GM18951 (cell line): ENCODE results near the gene OTOGL.

Experiments
- POLR2A ChIP-seq: IDR thresholded peaks from 4 replicates; pipeline ENCODE4 v1.6.1; 2011; ENCODE audit warnings: mild to moderate bottlenecking; ENCODE audit not compliant: insufficient read length, insufficient read depth; ENCODE audit errors: extremely low read depth
- in situ Hi-C: fragments of 300-500 bp; cut with MboI; formaldehyde crosslinking; loops from one replicate; pipeline ENCODE4 v1.12.0; 2022; ENCODE audit warnings: low sequenced_read_pairs, mixed read lengths, inconsistent platforms; ENCODE audit not compliant: unreplicated experiment

Gene OTOGL

DNA sequence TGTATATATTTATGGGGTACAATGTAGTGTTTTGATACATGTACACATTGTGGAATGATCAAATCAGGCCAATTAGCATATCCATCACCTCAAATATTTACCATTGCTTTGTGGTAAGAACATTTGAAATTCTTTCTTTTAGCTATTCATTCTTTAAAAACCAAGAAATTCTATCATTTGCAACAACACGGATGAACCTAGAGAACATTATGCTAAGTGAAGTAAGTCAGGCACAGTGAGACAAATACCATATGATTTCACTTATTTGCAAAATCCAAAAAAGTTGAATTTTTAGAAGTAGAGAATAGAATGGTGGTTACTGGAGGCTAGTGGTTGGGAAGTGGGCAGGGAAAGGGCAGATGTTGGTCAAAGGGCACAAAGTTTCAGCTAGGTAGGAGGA, 215.4 kb downstream of the OTOGL start:
- TF ChIP-seq POLR2A = no peak
- in situ Hi-C loops = no loop called here

DNA sequence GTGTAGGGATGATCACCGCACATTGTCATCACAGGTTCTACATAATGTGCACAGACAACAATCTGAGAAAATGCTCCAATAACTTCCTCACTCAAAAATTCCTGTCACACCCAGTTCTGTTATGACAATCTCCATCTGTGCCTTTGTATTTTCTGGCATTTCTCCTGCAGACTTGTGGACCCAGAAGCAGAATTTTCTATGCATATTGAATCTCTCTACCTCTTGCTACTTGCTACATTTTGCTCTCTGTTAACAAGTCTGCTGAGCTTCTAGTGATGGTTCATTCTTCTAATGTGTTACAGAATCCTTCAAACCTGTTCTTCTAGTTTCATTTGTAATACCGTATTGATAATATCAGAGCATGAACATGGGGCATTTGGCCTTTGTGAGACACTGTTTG, 216.9 kb downstream of the OTOGL start:
- TF ChIP-seq POLR2A = no peak
- in situ Hi-C loops = no loop called here

DNA sequence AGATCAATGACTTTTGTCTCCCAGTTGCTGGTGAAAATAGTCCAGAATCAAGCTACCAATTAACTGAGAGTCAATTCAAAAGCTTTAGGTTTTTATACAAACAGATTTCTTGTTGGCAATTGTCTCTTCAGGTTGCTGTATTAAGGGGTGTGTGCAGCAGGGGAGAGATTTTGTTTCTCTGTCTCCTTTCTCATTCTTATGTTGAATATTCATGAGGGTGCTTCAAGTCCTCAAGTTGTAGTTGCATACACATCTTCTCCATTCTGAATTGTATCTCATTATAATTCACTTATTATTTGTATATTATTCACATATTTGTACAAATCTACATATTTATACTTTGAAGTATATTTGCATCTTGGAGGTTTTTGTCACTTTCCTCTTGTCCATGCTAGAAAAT, 218.0 kb downstream of the OTOGL start:
- TF ChIP-seq POLR2A = no peak
- in situ Hi-C loops = no loop called here

DNA sequence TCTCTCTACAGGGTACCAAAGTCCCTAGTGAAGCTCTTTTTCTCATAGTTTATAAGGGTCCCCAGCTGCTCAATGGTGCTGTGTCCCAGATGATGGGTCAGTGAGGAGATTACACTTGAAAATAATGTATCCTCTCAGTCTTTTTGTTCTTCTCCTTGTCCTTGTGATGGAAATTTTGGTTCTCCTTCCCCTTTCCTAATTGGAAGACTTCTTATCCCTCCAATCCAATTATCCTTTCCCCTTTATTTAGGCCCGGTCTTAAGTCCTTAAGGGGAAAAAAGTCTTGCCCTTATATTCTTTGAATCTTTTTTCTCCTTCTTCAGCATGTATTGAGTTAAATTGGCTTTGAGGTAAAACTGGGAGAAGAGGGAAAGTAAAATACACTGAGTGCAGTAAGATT, 218.6 kb downstream of the OTOGL start:
- no peak for TF ChIP-seq POLR2A
- in situ Hi-C loops = no loop called here

DNA sequence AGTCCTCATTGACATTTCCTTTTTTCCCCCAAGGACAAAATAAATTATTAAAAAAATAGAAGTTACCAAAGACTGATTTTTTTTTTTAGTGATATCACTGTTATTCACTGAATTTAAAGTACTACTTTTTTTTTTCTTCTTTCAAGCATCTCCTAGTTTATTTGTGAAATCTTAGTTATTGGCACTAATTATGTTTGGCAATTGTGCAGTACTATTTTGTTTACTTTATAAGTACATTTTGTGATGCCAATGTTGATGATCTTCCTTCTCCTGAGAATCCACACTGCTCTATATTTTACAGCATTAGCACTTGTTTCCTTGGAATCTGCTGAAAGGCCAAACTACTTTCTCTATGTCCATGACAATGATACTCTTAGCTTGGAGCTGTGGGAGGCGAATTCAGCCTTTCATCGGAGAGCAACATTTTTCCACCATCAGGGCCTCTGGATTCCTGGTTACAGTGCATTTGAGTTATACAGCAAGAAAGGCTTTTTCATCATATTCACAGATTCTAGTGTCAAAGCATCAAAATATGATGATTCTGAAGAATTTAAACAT, 220.9 kb downstream of the OTOGL start:
- in situ Hi-C loops = no loop called here
- no peak for TF ChIP-seq POLR2A

DNA sequence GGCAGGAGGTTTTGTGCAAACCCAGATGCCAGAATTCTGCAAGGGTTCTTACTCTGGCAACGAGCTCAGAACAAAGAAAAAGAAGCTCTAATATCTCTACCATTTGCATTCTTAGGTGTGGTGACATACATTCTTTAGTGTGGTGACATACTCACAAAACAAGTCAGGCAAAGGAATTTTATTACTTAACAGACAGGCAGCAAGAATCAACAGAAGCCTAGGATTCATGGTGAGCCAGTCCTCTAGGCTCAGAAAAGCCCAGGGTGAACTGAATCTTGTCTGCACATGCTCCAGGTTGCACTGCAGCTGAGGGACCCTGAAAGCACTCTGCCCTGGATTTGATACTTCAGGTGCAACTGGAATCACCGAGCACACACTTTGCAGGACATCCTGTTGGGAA, 222.3 kb downstream of the OTOGL start:
- TF ChIP-seq POLR2A = no peak
- in situ Hi-C loops = no loop called here

DNA sequence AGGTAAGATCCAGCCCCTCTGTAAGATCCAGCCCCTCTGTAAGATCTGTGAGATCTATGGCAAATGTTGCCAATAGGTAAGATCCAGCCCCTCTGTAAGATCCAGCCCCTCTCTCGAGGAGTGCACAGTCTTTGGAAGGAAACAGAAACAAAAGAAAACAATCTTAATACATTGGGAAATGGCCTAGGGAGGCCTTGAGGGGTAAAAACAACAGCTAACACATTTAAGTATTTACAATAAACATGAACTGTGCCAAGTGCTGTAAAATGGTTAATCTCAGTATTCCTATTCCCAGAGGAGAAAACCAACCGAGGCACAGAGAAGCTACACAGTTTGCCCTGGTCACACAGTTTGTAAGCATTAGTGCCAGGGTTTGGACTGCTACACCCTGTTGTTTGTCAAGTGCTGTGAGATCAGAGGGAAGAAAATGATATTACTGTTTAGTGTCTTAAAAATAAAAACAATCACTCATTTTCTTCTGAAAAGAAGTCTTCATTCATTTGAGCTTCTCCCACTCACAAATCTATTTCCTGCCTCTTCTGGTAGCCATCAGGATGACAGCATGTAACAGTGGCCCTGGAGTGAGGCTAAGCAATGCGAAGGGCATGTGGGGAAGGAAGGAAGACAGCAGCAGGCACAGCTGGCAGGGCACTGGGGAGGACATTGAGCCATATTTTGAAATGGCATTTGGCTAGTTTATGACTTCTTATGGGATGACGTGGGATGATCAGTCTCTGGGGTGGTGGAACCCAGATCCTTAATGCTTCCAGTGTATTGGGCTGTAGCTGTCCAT, 226.0 kb downstream of the OTOGL start:
- in situ Hi-C loops = no loop called here
- no peak for TF ChIP-seq POLR2A

DNA sequence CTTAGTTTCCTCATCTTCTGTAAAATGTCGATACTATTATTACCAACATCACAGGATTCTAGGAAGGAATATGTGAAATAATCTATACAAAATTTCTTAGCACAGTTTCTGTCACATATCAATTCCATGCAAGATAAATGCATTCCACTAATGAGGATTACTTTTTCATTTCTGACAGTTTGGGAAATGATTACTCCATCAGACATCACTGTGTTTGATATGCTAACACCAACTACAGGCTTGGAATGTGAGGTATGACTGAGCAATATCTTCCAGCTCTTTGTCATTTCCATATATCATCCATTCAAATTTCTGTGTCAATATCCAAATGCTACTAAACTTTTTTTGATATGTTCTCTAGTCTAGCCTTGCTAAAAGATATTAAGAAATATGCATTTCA, 233.5 kb downstream of the OTOGL start:
- TF ChIP-seq POLR2A = no peak
- in situ Hi-C loops = no loop called here

DNA sequence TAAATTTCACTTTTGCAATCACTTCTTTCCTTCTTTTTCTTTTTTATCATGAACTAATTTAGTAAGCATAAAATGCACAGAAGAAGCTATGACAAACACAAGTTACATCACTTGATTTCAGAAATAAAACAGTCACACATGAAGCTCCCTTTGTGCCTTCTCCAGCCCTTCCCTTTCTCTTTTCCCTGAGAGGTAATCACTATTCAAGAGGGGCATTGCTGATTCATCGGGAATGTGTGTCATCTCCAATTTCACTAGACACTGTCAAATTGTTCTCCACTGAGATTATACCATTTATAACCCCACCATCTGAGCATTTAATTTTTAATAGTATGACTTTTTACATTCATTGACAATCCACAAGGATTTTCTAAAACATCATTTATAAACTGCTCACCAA, 253.1 kb downstream of the OTOGL start:
- no peak for TF ChIP-seq POLR2A
- in situ Hi-C loops = no loop called here

DNA sequence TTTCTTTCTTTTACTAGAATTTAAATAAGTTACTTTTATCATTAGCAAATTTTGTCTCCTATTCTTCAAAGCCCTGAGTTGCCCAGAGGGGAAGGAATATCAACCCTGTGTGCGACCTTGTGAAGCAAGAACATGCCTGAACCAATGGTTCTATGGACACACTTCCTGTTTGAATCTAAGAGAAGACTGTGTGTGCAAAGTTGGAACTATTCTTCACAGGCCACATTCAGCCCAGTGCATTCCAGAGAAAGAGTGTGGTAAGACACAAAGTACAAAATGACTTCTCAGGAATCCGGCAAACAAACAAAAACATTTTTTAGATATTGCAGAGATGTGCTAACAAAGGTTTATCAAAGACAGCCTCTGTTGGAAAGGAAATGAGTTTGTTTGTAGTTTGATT, 253.9 kb downstream of the OTOGL start:
- in situ Hi-C loops = no loop called here
- TF ChIP-seq POLR2A = no peak

DNA sequence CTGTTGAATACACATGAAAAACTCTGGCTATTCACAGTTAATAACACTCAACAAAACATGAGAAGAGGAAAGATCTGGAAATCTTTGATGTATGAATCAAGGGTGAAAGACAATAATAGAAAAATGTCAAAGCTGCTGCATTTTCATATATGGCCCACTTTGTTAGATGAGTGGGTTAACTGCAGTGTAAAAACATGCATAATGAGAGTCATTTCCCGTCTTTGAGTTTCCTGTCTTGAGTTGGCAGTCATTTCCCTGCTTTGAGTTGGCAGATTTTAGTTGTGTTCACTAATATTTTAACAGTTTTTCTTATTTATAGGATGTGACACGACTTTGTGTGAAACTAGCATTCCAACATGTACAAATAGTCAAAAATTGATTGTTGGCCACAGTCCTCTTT, 256.8 kb downstream of the OTOGL start:
- no peak for TF ChIP-seq POLR2A
- in situ Hi-C loops = no loop called here

DNA sequence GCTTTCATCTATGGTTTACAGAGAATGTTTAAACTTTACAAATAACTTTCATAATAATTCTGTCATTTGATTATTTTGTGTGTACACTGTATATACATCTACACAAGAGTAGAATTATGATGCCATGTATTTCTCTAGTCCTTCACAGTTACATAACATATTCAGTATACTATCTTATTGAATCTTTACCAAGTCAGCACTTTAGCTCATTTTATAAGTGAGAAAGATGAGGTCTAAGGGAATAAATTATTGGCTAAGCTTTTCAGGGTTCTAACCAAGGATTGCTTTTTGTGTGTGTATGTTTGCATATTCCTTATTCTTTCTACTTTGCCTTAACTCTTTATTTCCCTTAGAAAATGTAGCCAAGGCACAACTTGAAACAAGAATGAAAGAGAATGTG, 260.4 kb downstream of the OTOGL start:
- in situ Hi-C loops = no loop called here
- TF ChIP-seq POLR2A = no peak

DNA sequence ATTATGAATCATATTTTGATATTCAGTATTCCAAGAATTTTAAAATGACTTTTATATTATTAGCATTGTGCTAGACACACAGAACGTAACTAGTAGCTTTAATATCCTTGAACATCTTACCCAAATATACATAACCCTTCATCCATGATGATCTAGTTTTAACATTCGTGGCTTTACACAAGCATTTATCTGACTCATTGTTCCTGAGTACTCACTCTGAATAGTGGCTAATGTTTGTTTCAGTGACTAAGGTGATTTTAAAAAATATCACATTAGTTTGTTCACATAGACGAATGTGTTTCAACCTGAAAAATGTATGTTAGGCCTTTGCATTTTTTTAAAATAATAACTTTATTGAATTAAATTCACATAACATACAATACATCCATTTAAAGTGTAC, 264.7 kb downstream of the OTOGL start:
- TF ChIP-seq POLR2A = no peak
- in situ Hi-C loops = no loop called here

DNA sequence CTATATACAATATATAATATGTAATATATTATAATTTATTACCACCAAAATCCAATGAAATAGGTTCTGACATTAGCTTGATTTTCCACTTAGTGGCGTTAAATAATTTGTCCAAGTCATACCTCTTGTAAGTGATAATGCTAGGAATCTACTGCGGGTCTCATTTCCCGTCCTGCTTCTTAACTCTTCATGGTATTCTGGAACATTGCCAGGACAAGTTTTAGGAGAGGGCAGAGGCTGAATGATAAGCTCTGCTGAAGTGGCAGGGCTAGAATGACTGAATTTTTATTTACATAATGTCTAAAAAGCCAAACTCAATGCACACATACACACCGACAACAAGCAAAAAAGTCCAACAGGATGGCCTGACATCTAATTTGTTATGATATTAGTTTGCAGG, 274.3 kb downstream of the OTOGL start:
- in situ Hi-C loops = no loop called here
- TF ChIP-seq POLR2A = no peak
